ENCODE results near the gene TPST1.

DNA sequence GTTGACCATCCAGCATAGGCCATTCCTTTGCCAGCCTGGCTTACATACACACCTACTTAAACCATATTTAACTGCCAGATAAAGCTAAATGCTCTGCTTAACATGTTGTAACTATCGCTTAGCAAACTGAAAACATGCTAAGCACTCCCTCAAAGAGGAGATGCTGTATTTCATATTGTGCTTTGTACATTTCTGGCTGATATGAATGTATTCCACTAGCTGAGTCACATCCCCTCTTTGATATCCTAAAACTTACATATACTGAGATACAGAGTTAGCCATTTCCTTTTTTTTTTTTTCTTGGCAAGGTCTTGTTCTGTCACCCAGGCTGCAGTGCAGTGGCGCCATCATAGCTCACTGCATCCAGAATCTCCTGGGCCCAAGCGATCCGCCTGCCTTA lies 99.4 kb downstream of the TPST1 start:
- TF ChIP-seq TEAD4 (CRISPR knock-in tag; IDR thresholded peaks at IDR 0.05), result no peak
- TF ChIP-seq, protein P1, sequence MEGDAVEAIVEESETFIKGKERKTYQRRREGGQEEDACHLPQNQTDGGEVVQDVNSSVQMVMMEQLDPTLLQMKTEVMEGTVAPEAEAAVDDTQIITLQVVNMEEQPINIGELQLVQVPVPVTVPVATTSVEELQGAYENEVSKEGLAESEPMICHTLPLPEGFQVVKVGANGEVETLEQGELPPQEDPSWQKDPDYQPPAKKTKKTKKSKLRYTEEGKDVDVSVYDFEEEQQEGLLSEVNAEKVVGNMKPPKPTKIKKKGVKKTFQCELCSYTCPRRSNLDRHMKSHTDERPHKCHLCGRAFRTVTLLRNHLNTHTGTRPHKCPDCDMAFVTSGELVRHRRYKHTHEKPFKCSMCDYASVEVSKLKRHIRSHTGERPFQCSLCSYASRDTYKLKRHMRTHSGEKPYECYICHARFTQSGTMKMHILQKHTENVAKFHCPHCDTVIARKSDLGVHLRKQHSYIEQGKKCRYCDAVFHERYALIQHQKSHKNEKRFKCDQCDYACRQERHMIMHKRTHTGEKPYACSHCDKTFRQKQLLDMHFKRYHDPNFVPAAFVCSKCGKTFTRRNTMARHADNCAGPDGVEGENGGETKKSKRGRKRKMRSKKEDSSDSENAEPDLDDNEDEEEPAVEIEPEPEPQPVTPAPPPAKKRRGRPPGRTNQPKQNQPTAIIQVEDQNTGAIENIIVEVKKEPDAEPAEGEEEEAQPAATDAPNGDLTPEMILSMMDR (IDR thresholded peaks at IDR 0.05), result no peak
- no peak for TF ChIP-seq ZNF232 (CRISPR knock-in tag; IDR thresholded peaks at IDR 0.05)
- TF ChIP-seq NR3C1 (CRISPR knock-in tag; conservative IDR thresholded peaks at IDR 0.05; ENCODE audit: low read depth), result no peak
